Sigmoid colon (tissue), 4 donors: Measurements from ENCODE around the gene TBCCD1.

ENCODE experiments used
- EP300 ChIP-seq, 4 donors: sonication (generic); formaldehyde crosslinking; IDR thresholded peaks; one replicate each; pipeline ENCODE4 v1.6.1; 2017; ENCODE audit warnings: antibody characterized with exemption in 4 of 4
- POLR2A ChIP-seq, 2 donors: fragments of 450-650 bp; IDR thresholded peaks; one replicate each; pipeline ENCODE4 v1.6.1; 2016; ENCODE audit warnings: antibody characterized with exemption in 2 of 2, mild to moderate bottlenecking in 2 of 2, moderate library complexity in 2 of 2
- POLR2AphosphoS5 ChIP-seq, 4 donors: sonication (generic); formaldehyde crosslinking; IDR thresholded peaks; one replicate each; pipeline ENCODE4 v1.6.1; 2017; ENCODE audit warnings: antibody characterized with exemption in 4 of 4
- TF ChIP-seq, protein P1 (sequence below), 4 experiments: fragments of 450-650 bp in 3 of 4; fragments of 200-600 bp in 1 of 4; IDR thresholded peaks; one replicate each; pipeline ENCODE4 v1.5.1; 2016 to 2019; ENCODE audit warnings: antibody characterized with exemption in 4 of 4, mild to moderate bottlenecking in 3 of 4, moderate library complexity in 2 of 4

DNA sequence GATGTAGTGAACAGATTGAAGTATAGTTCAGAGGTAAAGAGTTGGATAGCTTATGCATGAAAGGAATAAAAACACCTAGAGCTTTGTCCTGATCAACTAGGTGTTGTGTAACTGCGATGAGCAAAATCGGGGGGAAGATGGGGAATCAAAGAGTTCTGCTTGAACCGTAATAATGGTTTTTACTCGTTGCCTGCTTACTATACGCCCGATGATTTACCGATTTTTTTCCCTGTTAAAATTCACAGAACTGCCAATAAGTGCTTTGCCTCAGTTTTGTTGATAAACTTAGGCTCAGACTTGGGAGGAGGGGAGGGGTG is 2.6 kb upstream of the TBCCD1 start:
- TF ChIP-seq POLR2A (IDR thresholded peaks at IDR 0.05) (no peak), EP300 (IDR thresholded peaks at IDR 0.05) (no peak), POLR2AphosphoS5 (IDR thresholded peaks at IDR 0.05) (no peak)
- TF ChIP-seq, protein P1, sequence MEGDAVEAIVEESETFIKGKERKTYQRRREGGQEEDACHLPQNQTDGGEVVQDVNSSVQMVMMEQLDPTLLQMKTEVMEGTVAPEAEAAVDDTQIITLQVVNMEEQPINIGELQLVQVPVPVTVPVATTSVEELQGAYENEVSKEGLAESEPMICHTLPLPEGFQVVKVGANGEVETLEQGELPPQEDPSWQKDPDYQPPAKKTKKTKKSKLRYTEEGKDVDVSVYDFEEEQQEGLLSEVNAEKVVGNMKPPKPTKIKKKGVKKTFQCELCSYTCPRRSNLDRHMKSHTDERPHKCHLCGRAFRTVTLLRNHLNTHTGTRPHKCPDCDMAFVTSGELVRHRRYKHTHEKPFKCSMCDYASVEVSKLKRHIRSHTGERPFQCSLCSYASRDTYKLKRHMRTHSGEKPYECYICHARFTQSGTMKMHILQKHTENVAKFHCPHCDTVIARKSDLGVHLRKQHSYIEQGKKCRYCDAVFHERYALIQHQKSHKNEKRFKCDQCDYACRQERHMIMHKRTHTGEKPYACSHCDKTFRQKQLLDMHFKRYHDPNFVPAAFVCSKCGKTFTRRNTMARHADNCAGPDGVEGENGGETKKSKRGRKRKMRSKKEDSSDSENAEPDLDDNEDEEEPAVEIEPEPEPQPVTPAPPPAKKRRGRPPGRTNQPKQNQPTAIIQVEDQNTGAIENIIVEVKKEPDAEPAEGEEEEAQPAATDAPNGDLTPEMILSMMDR (IDR thresholded peaks at IDR 0.05) = no peak
